HCT116 (cell line): Measurements from ENCODE around the gene EMILIN2. TPM values are rescaled to one million over a fixed set of nuclear protein-coding genes. Genes with fewer than 3 reads are reported as not detected.

Experiments used
- ATAC-seq: fragments of 200-7000 bp; cut with Tn5 transposase; 2 replicates; pipeline ENCODE4 v1.9.1; 2020; ENCODE audit warnings: mild to moderate bottlenecking, moderate library complexity
- BruUV-seq: library from RNA; stranded (reverse); fragments of 400-500 nt; replicated peaks from 2 replicates; lab custom pipeline; 2021; lab: Mats Ljungman, UMichigan
- CTCF ChIA-PET: fragments of 300-600 bp; sonication (Branson Sonifier 250); formaldehyde crosslinking; loops from one replicate; lab custom pipeline; 2021; ENCODE audit warnings: antibody characterized with exemption; lab: Charles Lee
- POLR2A ChIA-PET: fragments of 300-600, 350-600 bp; sonication (Branson Sonifier 250); formaldehyde crosslinking; loops from one replicate; lab custom pipeline; 2021; ENCODE audit warnings: antibody characterized with exemption; lab: Charles Lee
- RAD21 ChIA-PET, 2 experiments: fragments of 300-600 bp; sonication (Branson Sonifier 250); formaldehyde crosslinking; loops; one replicate each; lab custom pipeline; 2023; ENCODE audit warnings: low total read pairs in 2 of 2; ENCODE audit not compliant: uncharacterized antibody in 2 of 2, unreplicated experiment in 2 of 2, low non-redundant PET in 1 of 2; lab: Charles Lee
- DNase-seq: peaks from one replicate; pipeline ENCODE4 v3.0.0-alpha.2; 2010; ENCODE audit warnings: low read depth, low spot score
- H2AFZ ChIP-seq: fragments of 200-600 bp; shearing (Covaris generic), sonication (generic); 2 replicates; pipeline ENCODE4 v1.6.1; 2017; ENCODE audit warnings: low read depth, mixed run types, mixed read lengths, antibody characterized with exemption, low read length; ENCODE audit not compliant: poor library complexity, severe bottlenecking
- H3K27ac ChIP-seq: 2 replicates; pipeline ENCODE4 v1.5.1; 2012; ENCODE audit warnings: low read depth, low read length
- H3K27me3 ChIP-seq: fragments of 200-600 bp; sonication (generic); 2 replicates; pipeline ENCODE4 v1.6.1; 2016; ENCODE audit warnings: mixed run types, low read length, mixed read lengths; ENCODE audit not compliant: insufficient read depth
- H3K36me3 ChIP-seq, 2 experiments: fragments of 200-500 bp in 1 of 2; fragments of 200-600 bp in 1 of 2; sonication (Bioruptor generic) in 1 of 2; sonication (generic) in 1 of 2; 2 replicates each; pipeline versions ENCODE4 v1.5.1 to v1.6.1; 2014 to 2016; ENCODE audit warnings: low read length in 2 of 2, inconsistent platforms in 1 of 2, mixed read lengths in 1 of 2, mixed run types in 1 of 2; ENCODE audit not compliant: insufficient read depth in 2 of 2, control insufficient read depth in 1 of 2
- H3K4me1 ChIP-seq, 2 experiments: fragments of 200-600 bp in 1 of 2; sonication (generic) in 1 of 2; 2 replicates each; pipeline versions ENCODE4 v1.5.1 to v1.6.1; 2012 to 2017; ENCODE audit warnings: low read length in 2 of 2, inconsistent platforms in 1 of 2, mild to moderate bottlenecking in 1 of 2, mixed read lengths in 1 of 2, mixed run types in 1 of 2, moderate library complexity in 1 of 2; ENCODE audit not compliant: insufficient read depth in 2 of 2, control insufficient read depth in 1 of 2
- H3K4me2 ChIP-seq: fragments of 200-600 bp; sonication (generic); 2 replicates; pipeline ENCODE4 v1.6.1; 2017; ENCODE audit warnings: mixed run types, low read length, mixed read lengths
- H3K4me3 ChIP-seq, 2 experiments: fragments of 200-600 bp in 1 of 2; sonication (generic) in 1 of 2; replicated peaks in 1 of 2; 2 replicates each; pipeline ENCODE4 v1.5.1; 2011 to 2016; ENCODE audit warnings: low read length in 2 of 2, control low read depth in 1 of 2, low read depth in 1 of 2, mild to moderate bottlenecking in 1 of 2, mixed read lengths in 1 of 2, mixed run types in 1 of 2
- H3K79me2 ChIP-seq: fragments of 200-600 bp; sonication (generic); 2 replicates; pipeline ENCODE4 v1.6.1; 2017; ENCODE audit warnings: mild to moderate bottlenecking, mixed run types, low read length, moderate library complexity, mixed read lengths; ENCODE audit not compliant: insufficient read depth
- H3K9ac ChIP-seq: fragments of 200-600 bp; sonication (generic); 2 replicates; pipeline ENCODE4 v1.6.1; 2016; ENCODE audit warnings: low read length, mixed read lengths
- H3K9me2 ChIP-seq: fragments of 200-600 bp; sonication (generic), shearing (Covaris generic); 2 replicates; pipeline ENCODE4 v1.6.1; 2017; ENCODE audit warnings: mixed run types, mild to moderate bottlenecking, moderate library complexity; ENCODE audit not compliant: insufficient read depth
- H3K9me3 ChIP-seq, 2 experiments: fragments of 200-500 bp in 1 of 2; fragments of 200-600 bp in 1 of 2; sonication (Bioruptor generic) in 1 of 2; sonication (generic) in 1 of 2; 2 replicates each; pipeline ENCODE4 v1.6.1; 2014 to 2017; ENCODE audit warnings: low read length in 2 of 2, mixed read lengths in 2 of 2, inconsistent platforms in 1 of 2, low read depth in 1 of 2, mild to moderate bottlenecking in 1 of 2, mixed run types in 1 of 2, moderate library complexity in 1 of 2; ENCODE audit not compliant: control insufficient read depth in 1 of 2, insufficient read depth in 1 of 2
- H4K20me1 ChIP-seq: fragments of 200-600 bp; sonication (generic), shearing (Covaris generic); 2 replicates; pipeline ENCODE4 v1.6.1; 2017; ENCODE audit warnings: mixed run types, mild to moderate bottlenecking, moderate library complexity; ENCODE audit not compliant: insufficient read depth
- ATF3 ChIP-seq: IDR thresholded peaks from 2 replicates; pipeline ENCODE4 v1.6.1; 2012
- CBX3 ChIP-seq: IDR thresholded peaks from 2 replicates; pipeline ENCODE4 v1.6.1; 2012; ENCODE audit warnings: low read depth
- CEBPB ChIP-seq: IDR thresholded peaks from 2 replicates; pipeline ENCODE4 v1.6.1; 2012; ENCODE audit warnings: low read depth
- CTCF ChIP-seq, 3 experiments: fragments of 200-600 bp in 1 of 3; sonication (generic) in 1 of 3; IDR thresholded peaks in 2 of 3; conservative IDR thresholded peaks in 1 of 3; 2 replicates each; pipeline ENCODE4 v1.5.1; 2012 to 2017; ENCODE audit warnings: low read depth in 2 of 3, low read length in 2 of 3, antibody characterized with exemption in 1 of 3, borderline replicate concordance in 1 of 3, control low read depth in 1 of 3, mild to moderate bottlenecking in 1 of 3, mixed read lengths in 1 of 3, mixed run types in 1 of 3, moderate library complexity in 1 of 3; ENCODE audit not compliant: insufficient read depth in 1 of 3
- ELF1 ChIP-seq: IDR thresholded peaks from 2 replicates; pipeline ENCODE4 v1.6.1; 2012; ENCODE audit warnings: low read depth, borderline replicate concordance
- EZH2 ChIP-seq: fragments of 200-600 bp; sonication (generic); IDR thresholded peaks from 2 replicates; pipeline ENCODE4 v1.6.1; 2017; ENCODE audit warnings: antibody characterized with exemption, mixed run types
- EZH2phosphoT487 ChIP-seq: fragments of 200-600 bp; IDR thresholded peaks from 2 replicates; pipeline ENCODE4 v1.6.1; 2018; ENCODE audit warnings: antibody characterized with exemption, borderline replicate concordance
- FOSL1 ChIP-seq: IDR thresholded peaks from 2 replicates; pipeline ENCODE4 v1.6.1; 2012; ENCODE audit warnings: low read depth
- JUND ChIP-seq: IDR thresholded peaks from 2 replicates; pipeline ENCODE4 v1.6.1; 2012
- MAX ChIP-seq: IDR thresholded peaks from 2 replicates; pipeline ENCODE4 v1.6.1; 2012
- POLR2A ChIP-seq: IDR thresholded peaks from 2 replicates; pipeline ENCODE4 v1.7.0; 2011; ENCODE audit warnings: borderline replicate concordance; ENCODE audit not compliant: insufficient read depth, insufficient read length; ENCODE audit errors: extremely low read depth
- POLR2AphosphoS5 ChIP-seq: IDR thresholded peaks from 2 replicates; pipeline ENCODE4 v1.6.1; 2011; ENCODE audit warnings: mild to moderate bottlenecking, low read depth, low read length, moderate library complexity
- SIN3A ChIP-seq: IDR thresholded peaks from 2 replicates; pipeline ENCODE4 v1.6.1; 2012; ENCODE audit warnings: low read depth
- SP1 ChIP-seq: IDR thresholded peaks from 2 replicates; pipeline ENCODE4 v1.6.1; 2012; ENCODE audit warnings: low read depth
- YY1 ChIP-seq: IDR thresholded peaks from 2 replicates; pipeline ENCODE4 v1.6.1; 2011; ENCODE audit warnings: low read length, low read depth, moderate library complexity, mild to moderate bottlenecking; ENCODE audit not compliant: insufficient replicate concordance; ENCODE audit errors: extremely low read depth
- ZBTB33 ChIP-seq: IDR thresholded peaks from 2 replicates; pipeline ENCODE4 v1.6.1; 2011; ENCODE audit warnings: mild to moderate bottlenecking, low read length, moderate library complexity; ENCODE audit not compliant: insufficient replicate concordance; ENCODE audit errors: extremely low read depth
- ZNF274 ChIP-seq: fragments of 200-500 bp; sonication (Bioruptor generic); IDR thresholded peaks from 2 replicates; pipeline ENCODE4 v1.6.1; 2014; ENCODE audit warnings: mild to moderate bottlenecking, low read depth, low read length, inconsistent platforms
- intact Hi-C: fragments of 100-400 bp; cut with micrococcal nuclease; formaldehyde crosslinking; loops from 2 replicates; pipeline ENCODE4 v1.10.0; 2022
- total RNA-seq: library from RNA; stranded (reverse); gene quantifications from one replicate; pipeline ENCODE4 v1.2.1, GENCODE V29; 2021; ENCODE audit not compliant: unreplicated experiment

The EMILIN2 gene
- total RNA-seq, 1 experiment from 2014 or later, result 23.4 TPM

GRCh38 chr18:2912357-2913299 lies 65.8 kb downstream of the EMILIN2 start (continued):
- TF ChIP-seq EZH2 (no peak), CEBPB (no peak), ATF3 (no peak), FOSL1 (no peak), CBX3 (no peak)

GRCh38 chr18:2913398-2914005 lies 66.7 kb downstream of the EMILIN2 start:
- Histone ChIP-seq H4K20me1 (no peaks in the 10 kb centered on the region), H3K36me3 (peaks cover 17 to 24% of the 10 kb centered on the region in 2 experiments; a peak in 3 of 4 replicates), H3K4me3 (no peak overlapping the region), H3K9me2 (no peaks in the 10 kb centered on the region), H3K9ac (no peak overlapping the region), H3K79me2 (no peaks in the 10 kb centered on the region; the same call in 1 of the 2 replicates), H3K27me3 (no peaks in the 10 kb centered on the region), H3K4me1 (no peaks in the 10 kb centered on the region), H3K4me2 (no peak overlapping the region), H2AFZ (no peak overlapping the region), H3K27ac (no peak overlapping the region), H3K9me3 (no peaks in the 10 kb centered on the region)
- intact Hi-C loops, result no loop called here
- ChIA-PET POLR2A (interaction anchor here (0.5 kb wide), 1 partner anchor 382 kb away, joined by 3 read pairs; no protein-coding TSS in a partner anchor), RAD21 (no interaction called here), CTCF (no interaction called here)
- BruUV-seq, result no TSS peak
- no peak for DNase-seq
- ATAC-seq, result peak; percentile 30; the same call in 1 of the 2 replicates
- TF ChIP-seq SIN3A (no peak), ELF1 (no peak), EZH2phosphoT487 (no peak), ZBTB33 (no peak), POLR2AphosphoS5 (no peak), CBX3 (no peak), POLR2A (no peak), JUND (no peak), SP1 (no peak), MAX (no peak), EZH2 (no peak), YY1 (no peak), ZNF274 (no peak), CTCF (IDR thresholded peaks at IDR 0.05 in 2 of 3, conservative IDR thresholded peaks at IDR 0.05 in 1 of 3; ENCODE audit: borderline replicate concordance in 1 of 3, insufficient read depth in 1 of 3, low read depth in 2 of 3, low read length in 2 of 3) (no peak), CEBPB (no peak)
